ENCODE data around the gene NEUROD4. TPM values are rescaled to one million over a fixed set of nuclear protein-coding genes. Genes with fewer than 3 reads are reported as not detected.
"Not testable (repeated sequence)": the region's sequence is repeated elsewhere in the genome, so short reads cannot be mapped to it uniquely, and the experiment has no call there.

NEUROD4 gene, protein sequence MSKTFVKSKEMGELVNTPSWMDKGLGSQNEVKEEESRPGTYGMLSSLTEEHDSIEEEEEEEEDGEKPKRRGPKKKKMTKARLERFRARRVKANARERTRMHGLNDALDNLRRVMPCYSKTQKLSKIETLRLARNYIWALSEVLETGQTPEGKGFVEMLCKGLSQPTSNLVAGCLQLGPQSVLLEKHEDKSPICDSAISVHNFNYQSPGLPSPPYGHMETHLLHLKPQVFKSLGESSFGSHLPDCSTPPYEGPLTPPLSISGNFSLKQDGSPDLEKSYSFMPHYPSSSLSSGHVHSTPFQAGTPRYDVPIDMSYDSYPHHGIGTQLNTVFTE
- total RNA-seq, result not detected in 2 replicates

DNA sequence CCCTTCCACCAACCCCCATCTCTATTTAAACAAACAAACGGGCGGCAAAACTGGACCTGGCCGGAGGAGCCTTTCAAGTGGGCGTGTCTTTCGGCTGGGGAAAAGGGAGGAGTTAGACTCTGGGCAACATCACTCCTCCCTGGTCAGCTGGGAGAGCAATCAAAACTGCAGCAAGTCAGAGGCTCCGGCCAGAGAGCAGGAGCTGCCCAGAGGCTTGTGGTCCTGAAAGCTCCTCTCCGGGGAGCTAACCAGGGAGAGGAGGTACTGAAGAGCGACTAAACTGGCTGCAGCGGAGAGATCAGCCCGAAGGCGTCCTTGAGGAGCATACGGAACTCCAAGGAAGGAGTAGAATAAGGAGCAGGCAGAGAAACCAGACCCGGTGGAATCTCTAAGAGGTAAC lies at the start of gene NEUROD4:
NEUROD4 (plus strand) TSS at position 191 of the 400 bp plus-strand sequence. CDS start 6,466 bp downstream, outside the sequence.
- peak; percentile 49 to 83 for DNase-seq (ENCODE audit: low read depth in 2 of 2)

- DNase-seq (ENCODE audit: low read depth in 2 of 2), result no peak
Measured at GRCh38 chr12:54970741-54971140, 49.0 kb upstream of the NEUROD4 start.

- no peak for DNase-seq (ENCODE audit: low read depth in 2 of 2)
Measured at GRCh38 chr12:54973556-54973955, 46.2 kb upstream of the NEUROD4 start.

DNA sequence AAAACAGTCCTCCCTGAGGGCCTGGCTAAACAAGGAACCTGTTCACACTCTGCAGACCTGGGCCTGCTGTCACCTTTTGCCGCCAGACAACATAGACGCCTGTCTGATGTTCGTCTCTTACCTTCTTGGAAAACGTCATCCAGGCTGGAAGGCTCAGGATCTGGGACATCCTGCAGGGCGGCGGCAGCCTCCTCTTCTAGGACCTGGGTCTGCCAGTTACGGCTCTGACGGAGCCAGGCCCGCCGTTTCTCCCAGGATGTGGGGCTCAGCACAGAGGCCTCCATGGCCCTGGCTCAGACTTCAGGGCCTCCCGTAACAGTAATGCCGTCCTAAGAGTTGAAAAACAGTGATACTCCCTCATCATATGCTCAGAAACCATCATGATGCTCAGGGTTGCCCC lies 45.5 kb upstream of the NEUROD4 start:
- no peak for DNase-seq (ENCODE audit: low read depth in 2 of 2)

DNA sequence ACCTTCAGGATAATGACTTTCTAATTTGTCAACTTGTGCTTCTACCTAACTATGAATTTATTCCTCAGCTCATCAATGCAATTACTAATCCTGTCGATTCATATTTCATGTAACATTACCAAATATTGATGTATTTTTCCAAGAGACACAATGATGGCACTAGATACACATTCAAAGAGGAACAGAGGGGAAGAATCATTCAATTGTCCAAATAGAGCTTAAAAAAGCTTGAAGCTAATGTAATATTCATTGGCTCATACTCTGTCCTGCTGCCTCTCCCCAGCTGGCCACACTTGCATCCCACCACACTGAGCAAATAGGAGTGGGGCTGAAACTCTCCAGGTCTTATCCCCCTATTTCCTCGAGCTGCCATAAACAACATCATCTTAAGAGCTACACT lies 44.5 kb upstream of the NEUROD4 start:
- DNase-seq (ENCODE audit: low read depth in 2 of 2), result no peak

GRCh38 chr12:54975875-54976274 lies 43.9 kb upstream of the NEUROD4 start:
- DNase-seq (ENCODE audit: low read depth in 2 of 2), result no peak

- DNase-seq (ENCODE audit: low read depth in 2 of 2), result no peak
Measured at GRCh38 chr12:54977155-54977554, 42.6 kb upstream of the NEUROD4 start.

DNA sequence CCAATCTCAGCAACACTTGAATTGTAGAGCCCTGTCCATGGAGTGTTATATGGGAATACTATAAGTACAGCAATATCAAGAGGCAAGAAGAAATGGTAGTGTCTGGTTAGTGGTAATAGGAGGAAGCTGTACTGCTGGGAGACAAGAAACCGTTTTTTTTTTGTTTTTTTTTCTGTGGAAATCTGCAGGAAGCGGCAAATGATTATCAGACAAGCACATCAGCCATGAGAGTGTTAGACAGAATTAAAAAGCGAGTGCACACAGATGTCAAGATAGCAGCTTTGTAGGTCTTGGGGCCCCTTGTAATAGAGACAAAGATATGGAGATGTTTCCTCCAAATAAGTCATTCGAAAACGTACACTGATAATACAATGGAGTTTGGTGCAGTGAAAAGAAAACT lies 41.9 kb upstream of the NEUROD4 start:
- no peak for DNase-seq (ENCODE audit: low read depth in 2 of 2)

DNA sequence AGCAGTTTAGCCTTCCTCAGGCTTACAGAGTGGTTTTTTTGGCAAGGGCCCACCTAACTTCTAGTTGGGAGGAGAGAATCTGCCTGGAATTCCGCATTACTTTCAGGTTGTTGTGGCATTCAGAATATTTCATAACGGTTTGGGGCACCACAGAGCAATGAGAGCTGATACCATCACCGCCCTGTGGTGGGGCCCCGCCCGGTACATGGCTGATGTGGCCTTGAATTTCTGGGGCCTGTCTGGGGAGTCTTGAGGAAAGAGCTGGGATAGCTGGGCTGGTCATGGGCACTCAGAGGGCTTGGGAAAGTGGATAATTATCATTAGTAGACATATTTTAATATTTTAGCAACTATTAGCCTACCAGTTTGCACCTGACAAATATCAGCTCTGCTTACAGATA lies 39.4 kb upstream of the NEUROD4 start:
- no peak for DNase-seq (ENCODE audit: low read depth in 2 of 2)

- DNase-seq (ENCODE audit: low read depth in 2 of 2), result no peak
Measured at GRCh38 chr12:54981796-54982195, 38.0 kb upstream of the NEUROD4 start.

- DNase-seq (ENCODE audit: low read depth in 2 of 2), result no peak
Measured at GRCh38 chr12:54983536-54984101, 36.2 kb upstream of the NEUROD4 start.

DNA sequence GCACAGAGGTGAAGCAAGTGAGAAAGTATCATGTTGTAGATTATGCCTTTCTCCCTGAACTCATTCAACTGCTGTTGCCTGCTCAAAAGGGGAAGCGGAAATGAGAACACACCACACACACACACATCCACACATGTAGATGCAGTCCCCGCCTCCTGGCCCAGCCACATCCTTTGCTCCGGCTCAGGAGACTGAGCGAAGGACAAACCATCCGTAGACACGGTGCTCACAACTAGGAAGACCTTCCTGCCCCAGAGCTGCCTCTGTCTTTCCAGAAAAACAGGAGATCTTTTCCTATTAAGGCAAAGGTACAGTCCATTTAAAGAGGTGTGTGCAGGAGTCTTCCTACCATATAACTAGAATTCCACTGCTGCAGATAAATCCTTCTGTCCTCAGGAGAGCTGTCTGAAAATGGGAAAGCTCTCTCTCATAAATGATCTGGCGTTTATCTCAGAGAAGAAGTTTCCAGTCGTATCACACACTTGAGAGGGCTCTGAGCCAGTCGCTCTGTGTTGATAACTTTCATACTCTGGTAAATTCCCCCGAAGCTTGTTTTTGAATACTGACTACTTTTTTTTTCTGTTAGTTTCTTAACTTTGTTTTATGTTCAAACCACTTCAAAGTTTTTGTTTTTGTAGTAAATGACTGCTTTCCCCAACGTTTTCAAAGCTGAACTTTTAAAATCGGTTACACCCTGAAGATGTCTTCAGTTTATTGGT lies 35.0 kb upstream of the NEUROD4 start, which contains the start of gene TESPA1:
TESPA1 (minus strand) TSS at position 105 of the 719 bp plus-strand sequence. CDS start 10,200 bp downstream, outside the sequence.
- no peak for DNase-seq (ENCODE audit: low read depth in 2 of 2)

- not testable (repeated sequence) for DNase-seq (ENCODE audit: low read depth in 2 of 2)
Measured at GRCh38 chr12:54986773-54987172, 33.0 kb upstream of the NEUROD4 start.

DNA sequence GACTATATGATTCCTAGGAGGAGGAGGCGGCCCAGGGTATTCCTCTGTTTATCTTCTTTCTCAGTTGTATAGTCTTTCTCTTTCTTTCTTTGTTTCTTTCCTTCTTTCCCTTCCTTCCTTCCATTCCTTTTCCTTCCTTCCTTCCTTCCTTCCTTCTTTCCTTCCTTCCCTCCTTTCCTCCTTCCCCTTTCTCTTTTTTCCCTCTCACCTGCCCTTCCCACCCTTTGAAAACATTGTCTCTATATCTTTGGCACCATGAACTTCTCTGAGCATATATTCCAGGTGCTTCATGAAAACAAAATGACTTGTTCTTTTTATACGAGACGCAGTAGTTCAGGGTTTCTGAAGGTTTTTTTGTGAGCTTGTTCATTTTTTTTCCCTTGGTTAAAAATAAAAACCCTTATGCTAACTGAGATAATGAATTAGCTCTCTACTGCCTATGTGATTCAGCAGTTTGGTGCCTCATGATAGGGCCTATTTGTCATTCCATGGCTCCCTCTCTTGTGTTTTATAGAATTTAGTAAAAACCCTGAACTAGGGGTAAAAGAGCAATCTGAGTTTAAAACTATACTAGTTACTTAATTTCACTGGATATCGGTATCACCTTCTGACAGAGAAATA lies 32.1 kb upstream of the NEUROD4 start:
- no peak for DNase-seq (ENCODE audit: low read depth in 2 of 2)

GRCh38 chr12:54988402-54989054 lies 31.2 kb upstream of the NEUROD4 start:
- peak; percentile 59 to 66 for DNase-seq (ENCODE audit: low read depth in 2 of 2)

DNA sequence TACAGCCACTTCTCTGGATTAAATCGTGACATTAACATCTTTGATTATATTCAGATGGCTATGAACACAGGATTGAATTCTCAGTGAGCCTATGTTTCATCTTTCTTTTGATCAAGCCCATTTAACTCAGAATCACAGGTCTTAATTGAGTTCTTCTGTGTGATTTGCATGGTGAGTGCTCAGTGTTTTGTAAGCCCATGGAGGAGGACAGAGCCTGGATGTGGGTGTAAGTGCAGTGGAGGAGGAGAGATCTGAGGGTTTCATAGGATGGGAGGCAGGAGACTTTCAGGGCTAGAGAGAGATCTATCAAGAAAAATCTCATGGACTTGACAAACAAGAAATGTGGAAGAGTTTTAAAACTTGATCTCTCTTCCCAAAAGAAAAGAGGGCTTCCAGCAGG lies 29.9 kb upstream of the NEUROD4 start:
- no peak for DNase-seq (ENCODE audit: low read depth in 2 of 2)

DNA sequence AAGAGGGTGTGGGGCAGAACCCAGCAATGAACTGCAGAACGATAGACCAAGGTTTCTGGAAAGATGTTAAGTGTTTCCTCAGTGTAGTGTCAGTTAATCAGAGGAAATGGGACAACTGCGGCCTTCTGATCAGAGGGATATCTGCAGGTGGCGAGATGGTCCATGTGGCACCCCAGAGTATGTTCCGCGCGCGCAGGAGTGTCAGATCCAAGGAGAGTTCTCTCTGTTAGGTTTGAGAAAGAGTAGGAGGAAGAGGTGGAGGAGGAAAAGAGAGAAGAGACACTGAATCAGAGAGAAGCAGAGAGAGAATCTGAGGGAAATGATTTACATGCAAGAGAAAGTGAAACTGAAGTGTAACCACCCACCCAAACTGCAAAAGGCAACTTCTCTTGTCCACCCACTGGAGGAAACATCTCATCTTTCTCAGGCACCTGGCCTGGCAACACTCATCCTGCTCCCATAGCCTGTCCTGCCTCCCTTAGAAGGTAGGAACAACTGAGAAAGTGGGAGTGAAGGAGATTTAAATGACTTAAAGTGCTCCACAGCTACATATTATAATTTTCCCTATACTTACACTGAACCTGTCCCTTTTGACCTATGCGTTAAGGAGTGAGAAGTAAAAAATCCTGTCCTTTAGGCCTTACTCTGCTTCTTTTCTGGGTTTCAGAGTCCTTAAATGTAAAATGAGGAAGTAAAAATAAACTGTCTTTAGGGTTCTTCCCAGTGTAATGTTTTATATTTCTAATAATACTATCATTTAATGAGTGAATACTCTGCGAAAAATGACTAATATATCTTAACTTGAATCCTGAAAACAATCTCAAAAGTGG lies 28.4 kb upstream of the NEUROD4 start:
- DNase-seq (ENCODE audit: low read depth in 2 of 2), result peak in 1 of 2 donors; percentile 3

DNA sequence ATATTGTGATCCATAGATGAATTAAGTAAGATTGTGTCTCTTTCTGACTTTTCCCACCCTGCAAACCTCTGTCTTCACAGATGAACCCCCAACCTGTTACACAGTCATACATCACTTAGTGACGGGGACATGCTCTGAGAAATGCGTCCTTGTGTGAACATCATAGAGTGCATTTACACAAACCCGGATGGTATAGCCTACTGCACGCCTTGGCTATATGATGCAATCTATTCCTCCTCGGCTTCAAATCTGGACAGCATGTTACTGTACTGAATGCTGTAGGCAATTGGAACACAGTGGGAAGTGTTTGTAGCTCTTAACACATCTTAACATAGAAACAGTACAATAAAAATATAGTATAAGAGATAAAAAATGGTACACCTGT lies 27.8 kb upstream of the NEUROD4 start:
- DNase-seq (ENCODE audit: low read depth in 2 of 2), result no peak

DNA sequence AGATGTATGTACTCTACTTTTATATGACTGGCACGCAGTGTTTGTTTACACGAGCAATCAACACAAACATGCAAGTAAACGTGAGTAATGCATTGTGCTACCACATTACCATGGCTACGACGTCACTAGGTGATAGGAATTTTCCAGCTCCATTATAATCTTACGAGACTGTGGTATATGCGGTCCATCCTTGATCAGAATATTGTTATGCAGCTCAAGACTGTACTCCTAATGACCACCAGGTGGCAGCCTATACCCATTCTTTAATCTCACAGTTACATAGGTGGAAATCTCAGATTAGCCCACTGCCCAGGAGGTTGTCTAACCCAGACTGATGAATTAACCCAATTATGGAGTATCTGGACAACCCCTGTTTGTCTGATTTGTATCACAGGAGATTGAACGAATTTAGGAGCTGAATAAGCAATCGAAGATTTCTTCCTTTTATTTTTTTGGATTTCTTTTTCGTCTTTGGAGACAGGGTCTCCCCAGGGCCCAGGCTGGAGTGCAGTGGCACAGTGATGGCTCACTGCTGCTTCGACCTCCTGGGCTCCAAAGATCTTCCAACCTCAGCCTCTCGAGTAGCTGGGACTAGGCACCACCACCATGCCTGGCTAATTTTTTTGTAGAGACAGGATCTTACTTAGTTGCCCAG lies 26.5 kb upstream of the NEUROD4 start:
- DNase-seq (ENCODE audit: low read depth in 2 of 2), result peak; percentile 75 to 80

- DNase-seq (ENCODE audit: low read depth in 2 of 2), result no peak
Measured at GRCh38 chr12:54996205-54996604, 23.6 kb upstream of the NEUROD4 start.

Measured in lung microvascular endothelial cell (primary cell).